ENCODE data around the gene CMTR2.

GRCh38 chr16:71257768-71258167 lies 31.4 kb downstream of the CMTR2 start:
- TF ChIP-seq CTCF (IDR thresholded peaks at IDR 0.05): no peak
- TF ChIP-seq POLR2A (IDR thresholded peaks at IDR 0.05): no peak
